GM23338 (cell line): ENCODE results near the gene ADAM8. TPM values are rescaled to one million over a fixed set of nuclear protein-coding genes. Genes with fewer than 3 reads are reported as not detected.

Source experiments
- ATAC-seq: fragments of 200-7000 bp; cut with Tn5 transposase; 3 replicates; pipeline ENCODE4 v1.9.1; 2020
- DNase-seq: peaks from one replicate; pipeline ENCODE4 v3.0.0-alpha.2; 2015; ENCODE audit warnings: low spot score
- H2AFZ ChIP-seq: fragments of 200-600 bp; sonication (generic); 2 replicates; pipeline ENCODE4 v1.8.0; 2016; ENCODE audit warnings: antibody characterized with exemption, mild to moderate bottlenecking, moderate library complexity
- H3F3A ChIP-seq: fragments of 200-600 bp; sonication (generic); replicated peaks from 2 replicates; pipeline ENCODE4 v1.8.0; 2017; ENCODE audit warnings: antibody characterized with exemption, mixed run types, low read depth
- H3K27ac ChIP-seq: fragments of 200-600 bp; sonication (generic); 2 replicates; pipeline ENCODE4 v1.6.1; 2016; ENCODE audit warnings: low read depth
- H3K27me3 ChIP-seq: fragments of 200-600 bp; sonication (generic); 2 replicates; pipeline ENCODE4 v1.8.0; 2016; ENCODE audit warnings: mild to moderate bottlenecking, mixed run types, moderate library complexity; ENCODE audit not compliant: insufficient read depth
- H3K36me3 ChIP-seq: fragments of 200-600 bp; sonication (generic); 2 replicates; pipeline ENCODE4 v1.8.0; 2016; ENCODE audit warnings: mild to moderate bottlenecking; ENCODE audit not compliant: insufficient read depth
- H3K4me1 ChIP-seq: fragments of 200-600 bp; sonication (generic); 2 replicates; pipeline ENCODE4 v1.8.0; 2016; ENCODE audit warnings: mild to moderate bottlenecking, moderate library complexity; ENCODE audit not compliant: insufficient read depth
- H3K4me2 ChIP-seq: fragments of 200-600 bp; sonication (generic); 2 replicates; pipeline ENCODE4 v1.7.1; 2017; ENCODE audit warnings: mixed run types
- H3K4me3 ChIP-seq: fragments of 200-600 bp; sonication (generic); 2 replicates; pipeline ENCODE4 v1.6.1; 2016; ENCODE audit warnings: mixed run types
- H3K79me2 ChIP-seq: fragments of 200-600 bp; sonication (generic); replicated peaks from 2 replicates; pipeline ENCODE4 v1.8.0; 2017; ENCODE audit warnings: mild to moderate bottlenecking; ENCODE audit not compliant: insufficient read depth
- H3K9me2 ChIP-seq: fragments of 200-600 bp; sonication (generic); 2 replicates; pipeline ENCODE4 v1.8.0; 2017; ENCODE audit not compliant: insufficient read depth
- H4K20me1 ChIP-seq: fragments of 200-600 bp; sonication (generic); replicated peaks from 2 replicates; pipeline ENCODE4 v1.8.0; 2017; ENCODE audit warnings: mild to moderate bottlenecking; ENCODE audit not compliant: insufficient read depth
- H3K27ac Mint-ChIP-seq: 2 replicates; pipeline ENCODE4 v1.8.0; 2020; ENCODE audit warnings: inconsistent platforms, mild to moderate bottlenecking, moderate library complexity, mixed read lengths
- H3K27me3 Mint-ChIP-seq: 3 replicates; pipeline ENCODE4 v1.8.0; 2022; ENCODE audit warnings: low read depth, mild to moderate bottlenecking, moderate library complexity, mixed read lengths, inconsistent platforms; ENCODE audit not compliant: insufficient read depth, poor library complexity
- H3K36me3 Mint-ChIP-seq: 3 replicates; pipeline ENCODE4 v1.8.0; 2021; ENCODE audit warnings: low read depth, mild to moderate bottlenecking, inconsistent platforms, moderate library complexity, mixed read lengths
- H3K4me1 Mint-ChIP-seq: 3 replicates; pipeline ENCODE4 v1.8.0; 2020; ENCODE audit warnings: mild to moderate bottlenecking, inconsistent platforms, mixed read lengths
- H3K4me3 Mint-ChIP-seq: 3 replicates; pipeline ENCODE4 v1.8.0; 2021; ENCODE audit warnings: moderate library complexity, mild to moderate bottlenecking, inconsistent platforms, mixed read lengths
- H3K9me3 Mint-ChIP-seq: 3 replicates; pipeline ENCODE4 v1.8.0; 2020; ENCODE audit warnings: moderate library complexity, mild to moderate bottlenecking, inconsistent platforms, mixed read lengths
- CREB1 ChIP-seq: fragments of 250-450 bp; sonication (Bioruptor Pico); IDR thresholded peaks from 2 replicates; pipeline ENCODE4 v1.5.0; 2020; ENCODE audit warnings: low read depth, mild to moderate bottlenecking, moderate library complexity
- CTCF ChIP-seq, 2 experiments: fragments of 200-600 bp in 1 of 2; sonication (generic) in 1 of 2; conservative IDR thresholded peaks; 2 replicates each; pipeline versions ENCODE4 v1.5.1 to v1.6.1; 2016 to 2017; ENCODE audit warnings: antibody characterized with exemption in 2 of 2, low read depth in 2 of 2, mild to moderate bottlenecking in 2 of 2, moderate library complexity in 1 of 2
- ETS1 ChIP-seq: IDR thresholded peaks from 2 replicates; pipeline ENCODE4 v1.6.1; 2016; ENCODE audit warnings: antibody characterized with exemption
- EZH2 ChIP-seq: fragments of 200-600 bp; sonication (generic); IDR thresholded peaks from one replicate; pipeline ENCODE4 v1.8.0; 2017; ENCODE audit warnings: antibody characterized with exemption, mild to moderate bottlenecking, low read depth; ENCODE audit not compliant: unreplicated experiment
- EZH2phosphoT487 ChIP-seq: fragments of 200-600 bp; sonication (generic); IDR thresholded peaks from one replicate; pipeline ENCODE4 v1.8.1; 2018; ENCODE audit warnings: antibody characterized with exemption; ENCODE audit not compliant: unreplicated experiment
- JUNB ChIP-seq: IDR thresholded peaks from one replicate; pipeline ENCODE4 v1.6.1; 2016; ENCODE audit warnings: antibody characterized with exemption; ENCODE audit not compliant: unreplicated experiment
- NANOG ChIP-seq: IDR thresholded peaks from 2 replicates; pipeline ENCODE4 v1.6.1; 2016; ENCODE audit warnings: antibody characterized with exemption, borderline replicate concordance
- POLR2AphosphoS5 ChIP-seq: IDR thresholded peaks from 2 replicates; pipeline ENCODE4 v1.6.1; 2016; ENCODE audit warnings: antibody characterized with exemption, low read depth
- REST ChIP-seq: IDR thresholded peaks from one replicate; pipeline ENCODE4 v1.6.1; 2018; ENCODE audit warnings: antibody characterized with exemption; ENCODE audit not compliant: unreplicated experiment
- STAT1 ChIP-seq: IDR thresholded peaks from one replicate; pipeline ENCODE4 v1.6.1; 2016; ENCODE audit warnings: antibody characterized with exemption; ENCODE audit not compliant: unreplicated experiment
- ZNF114 ChIP-seq: fragments of 250-450 bp; sonication (Bioruptor Pico); IDR thresholded peaks from 2 replicates; pipeline ENCODE4 v1.5.0; 2020; ENCODE audit warnings: mild to moderate bottlenecking, moderate library complexity
- ZNF331 ChIP-seq: fragments of 250-450 bp; sonication (Bioruptor Pico); IDR thresholded peaks from 2 replicates; pipeline ENCODE4 v1.5.0; 2020; ENCODE audit warnings: low read depth, mild to moderate bottlenecking, moderate library complexity
- ZNF462 ChIP-seq: fragments of 250-450 bp; sonication (Bioruptor Pico); IDR thresholded peaks from 2 replicates; pipeline ENCODE4 v1.5.0; 2020; ENCODE audit warnings: mild to moderate bottlenecking, moderate library complexity
- polyA plus RNA-seq: library from polyadenylated mRNA; unstranded; fragments of >200 nt; fragmentation: Nextera tagmentation; extraction: Ambion mirVana; gene quantifications from 2 replicates; pipeline ENCODE4 v1.2.1, GENCODE V29; 2016
- total RNA-seq: library from RNA; depleted of rRNA; stranded (reverse); fragments of >200 nt; shearing (Covaris generic); gene quantifications from 2 replicates; pipeline ENCODE4 v1.2.3, GENCODE V29; 2014

ADAM8 gene
- total and polyA plus RNA-seq, 2 experiments from 2014 or later: 1.9 to 5.5 TPM

GRCh38 chr10:133285217-133285616, 8.5 kb upstream of the ADAM8 start:
- H3K36me3 ChIP-seq: peaks cover 19% of the 10 kb centered on the region; the same call in 1 of the 2 replicates
- H3K4me3 Mint-ChIP-seq: no peak overlapping the region

More at GRCh38 chr10:133285217-133285616, 8.5 kb upstream of the ADAM8 start:
- H3F3A ChIP-seq: 0 out of 2 replicates have a peak, but pooled peaks cover 6% of the 10 kb centered on the region
- H2AFZ ChIP-seq: no peak overlapping the region
- Mint-ChIP-seq H3K4me1 (no peaks in the 10 kb centered on the region), H3K27me3 (peaks cover 11% of the 10 kb centered on the region), H3K9me3 (no peaks in the 10 kb centered on the region), H3K27ac (no peak overlapping the region), H3K36me3 (peaks cover 62% of the 10 kb centered on the region)
- H3K27me3 ChIP-seq: no peaks in the 10 kb centered on the region
- H3K9me2 ChIP-seq: no peaks in the 10 kb centered on the region
- no peaks in the 10 kb centered on the region for H3K4me1 ChIP-seq
- DNase-seq (no peak), ATAC-seq (no peak)
- H3K4me3 ChIP-seq: no peak overlapping the region
- H4K20me1 ChIP-seq: no peaks in the 10 kb centered on the region; the same call in 1 of the 2 replicates
- no peak overlapping the region for H3K4me2 ChIP-seq
- no peaks in the 10 kb centered on the region for H3K79me2 ChIP-seq
- no peak overlapping the region for H3K27ac ChIP-seq
- TF ChIP-seq CTCF (conservative IDR thresholded peaks at IDR 0.05; ENCODE audit: low read depth in 2 of 2): no peak
- no peak for TF ChIP-seq REST
- TF ChIP-seq NANOG: no peak
- no peak for TF ChIP-seq JUNB
- TF ChIP-seq EZH2phosphoT487: no peak
- no peak for TF ChIP-seq POLR2AphosphoS5
- no peak for TF ChIP-seq EZH2
- TF ChIP-seq CREB1 (CRISPR knock-in tag): no peak
- TF ChIP-seq STAT1: no peak
- TF ChIP-seq ZNF331: no peak
- TF ChIP-seq ZNF462 (CRISPR knock-in tag): no peak
- TF ChIP-seq ZNF114 (CRISPR knock-in tag): no peak
- TF ChIP-seq ETS1: no peak
